K562 (cell line): ENCODE results near the gene IRS2. TPM values are rescaled to one million over a fixed set of nuclear protein-coding genes. Genes with fewer than 3 reads are reported as not detected.

Experiments
- EP300 ChIP-seq: IDR thresholded peaks from 2 replicates; pipeline ENCODE4 v1.6.1; 2012; ENCODE audit warnings: low read length, improper control_type of control experiment
- FOXK2 ChIP-seq, 2 experiments: fragments of 450-650 bp; IDR thresholded peaks in 1 of 2; conservative IDR thresholded peaks in 1 of 2; 2 replicates each; pipeline ENCODE4 v1.6.1; 2016; ENCODE audit warnings: low read depth in 2 of 2, mild to moderate bottlenecking in 1 of 2
- HOMEZ ChIP-seq: fragments of 250-450 bp; sonication (Bioruptor Pico); IDR thresholded peaks from 2 replicates; pipeline ENCODE4 v1.4.0; 2020; ENCODE audit warnings: mild to moderate bottlenecking, moderate library complexity
- MNT ChIP-seq, 2 experiments: fragments of 450-650 bp; conservative IDR thresholded peaks; 2 replicates each; pipeline ENCODE4 v1.6.1; 2017; ENCODE audit warnings: mild to moderate bottlenecking in 2 of 2, moderate library complexity in 2 of 2
- MTA3 ChIP-seq: fragments of 450-650 bp; formaldehyde crosslinking; IDR thresholded peaks from 2 replicates; pipeline ENCODE4 v1.6.1; 2017; ENCODE audit warnings: mild to moderate bottlenecking, borderline replicate concordance
- NCOA4 ChIP-seq: fragments of 450-650 bp; IDR thresholded peaks from 2 replicates; pipeline ENCODE4 v1.6.1; 2018; ENCODE audit warnings: mild to moderate bottlenecking; ENCODE audit not compliant: partially characterized antibody
- NFYB ChIP-seq: IDR thresholded peaks from 2 replicates; pipeline ENCODE4 v1.6.1; 2011; ENCODE audit warnings: mild to moderate bottlenecking, moderate library complexity; ENCODE audit not compliant: insufficient read length; ENCODE audit errors: extremely low read depth
- NR2C2 ChIP-seq, 2 experiments: fragments of 200-800 bp in 1 of 2; sonication (Bioruptor generic) in 1 of 2; sonication (generic) in 1 of 2; formaldehyde crosslinking in 1 of 2; IDR thresholded peaks; 2 replicates each; pipeline versions ENCODE4 v1.6.1 to v1.8.0; 2016 to 2022; ENCODE audit warnings: mild to moderate bottlenecking in 1 of 2, missing compliant biosample characterization in 1 of 2, missing genetic modification characterization in 1 of 2, missing genetic modification reagents in 1 of 2
- NRF1 ChIP-seq, 2 experiments: fragments of 450-650 bp; IDR thresholded peaks in 1 of 2; conservative IDR thresholded peaks in 1 of 2; 2 replicates each; pipeline ENCODE4 v1.6.1; 2014; ENCODE audit warnings: mild to moderate bottlenecking in 2 of 2
- PREB ChIP-seq: sonication (generic); formaldehyde crosslinking; IDR thresholded peaks from 2 replicates; pipeline ENCODE4 v1.8.1; 2023; ENCODE audit warnings: mild to moderate bottlenecking, missing genetic modification reagents
- SMC3 ChIP-seq: conservative IDR thresholded peaks from 2 replicates; pipeline ENCODE4 v1.6.1; 2011; ENCODE audit warnings: low read depth, low read length, improper control_type of control experiment; ENCODE audit not compliant: insufficient read depth
- SRSF3 ChIP-seq: fragments of 200-400 bp; formaldehyde crosslinking; IDR thresholded peaks from 2 replicates; pipeline ENCODE4 v1.6.1; 2016; ENCODE audit warnings: mild to moderate bottlenecking, low read length, moderate library complexity; ENCODE audit not compliant: insufficient read depth
- TRIM25 ChIP-seq: fragments of 450-650 bp; IDR thresholded peaks from 2 replicates; pipeline ENCODE4 v1.7.0; 2016; ENCODE audit warnings: borderline replicate concordance
- ZNF175 ChIP-seq: fragments of 200-800 bp; sonication (Bioruptor generic); IDR thresholded peaks from 2 replicates; pipeline ENCODE4 v1.6.1; 2016; ENCODE audit warnings: low read depth, mild to moderate bottlenecking, missing genetic modification characterization, missing compliant biosample characterization
- ZNF324 ChIP-seq: fragments of 250-450 bp; sonication (Bioruptor Pico); IDR thresholded peaks from 2 replicates; pipeline ENCODE4 v1.4.0; 2020; ENCODE audit warnings: mild to moderate bottlenecking
- ZNF740 ChIP-seq, 3 experiments: fragments of 200-800 bp in 1 of 3; sonication (Bioruptor generic) in 1 of 3; sonication (generic) in 1 of 3; formaldehyde crosslinking in 1 of 3; IDR thresholded peaks; 2 replicates each; pipeline versions ENCODE4 v1.6.1 to v1.8.0; 2016 to 2022; ENCODE audit warnings: mild to moderate bottlenecking in 2 of 3, missing compliant biosample characterization in 2 of 3, missing genetic modification characterization in 2 of 3, missing genetic modification reagents in 1 of 3
- ZSCAN29 ChIP-seq: fragments of 450-650 bp; IDR thresholded peaks from 2 replicates; pipeline ENCODE4 v1.6.1; 2017
- ZSCAN32 ChIP-seq: fragments of 450-650 bp; formaldehyde crosslinking; IDR thresholded peaks from 2 replicates; pipeline ENCODE4 v1.4.0; 2020; ENCODE audit warnings: mild to moderate bottlenecking, moderate library complexity
- polyA plus RNA-seq, 8 experiments: library from polyadenylated mRNA; depleted of rRNA in 4 of 8; stranded (reverse) in 5 of 8; unstranded in 3 of 8; fragments of >200 nt; fragmentation: Nextera tagmentation in 2 of 8; fragmentation: Illumina TruSeq in 1 of 8; extraction: Ambion mirVana in 2 of 8; extraction: Trizol in 1 of 8; gene quantifications; 2 replicates each; pipeline versions ENCODE4 v1.2.1 to v1.2.3, GENCODE V29; 2011 to 2014; ENCODE audit warnings: inconsistent platforms in 1 of 8, missing spikeins in 1 of 8
- total RNA-seq, 7 experiments: library from RNA; depleted of rRNA in 6 of 7; stranded (reverse); fragments of >200 nt in 6 of 7; fragmentation: Illumina TruSeq in 2 of 7; extraction: Trizol in 2 of 7; gene quantifications; 2 replicates each; pipeline versions ENCODE4 v1.2.1 to v1.2.3, GENCODE V29; 2011 to 2021; ENCODE audit warnings: low replicate concordance in 1 of 7

Gene IRS2
- total and polyA plus RNA-seq, 9 of the 15 experiments (the other 6 are each of a cell fraction or from before 2014, with no cell fraction given): 0.36 to 4.6 (median 0.63) TPM

- no peak for TF ChIP-seq FOXK2 (conservative IDR thresholded peaks at IDR 0.05 in 1 of 2, IDR thresholded peaks at IDR 0.05 in 1 of 2; ENCODE audit: low read depth in 2 of 2)
- no peak for TF ChIP-seq TRIM25
- TF ChIP-seq NCOA4: no peak
- no peak for TF ChIP-seq HOMEZ (CRISPR knock-in tag)
- TF ChIP-seq SMC3: no peak
- no peak for TF ChIP-seq NFYB
- peak; percentile 65; the same call in 1 of the 2 replicates for TF ChIP-seq ZNF740 (CRISPR knock-in tag; IDR thresholded peaks at IDR 0.05)
- peak in 1 of 2 experiments; percentile 62; a peak in 1 of 4 replicates for TF ChIP-seq ZNF740 (tag; IDR thresholded peaks at IDR 0.05)
- TF ChIP-seq ZSCAN32: no peak
- TF ChIP-seq MNT (conservative IDR thresholded peaks at IDR 0.05): peak in 1 of 2 experiments; percentile 30; a peak in 1 of 4 replicates
- no peak for TF ChIP-seq MTA3
- no peak for TF ChIP-seq PREB (CRISPR knock-in tag)
- no peak for TF ChIP-seq EP300
- peak; percentile 10 to 13; a peak in 1 of 4 replicates for TF ChIP-seq NRF1 (conservative IDR thresholded peaks at IDR 0.05 in 1 of 2, IDR thresholded peaks at IDR 0.05 in 1 of 2)
- no peak for TF ChIP-seq ZNF175 (CRISPR knock-in tag)
- no peak for TF ChIP-seq ZSCAN29
- no peak for TF ChIP-seq NR2C2 (CRISPR knock-in tag; IDR thresholded peaks at IDR 0.05)
- no peak for TF ChIP-seq NR2C2 (tag; IDR thresholded peaks at IDR 0.05)
- no peak for TF ChIP-seq ZNF324 (CRISPR knock-in tag)
- no peak for TF ChIP-seq SRSF3
Measured at GRCh38 chr13:109787135-109787954, 962 bp upstream of the IRS2 start (continued).
